Gastroesophageal sphincter (tissue), 3 donors: ENCODE results near the gene VWA5B2.

Source experiments
- EP300 ChIP-seq: sonication (generic); formaldehyde crosslinking; IDR thresholded peaks from one replicate; pipeline ENCODE4 v1.6.1; 2017; ENCODE audit warnings: antibody characterized with exemption, mild to moderate bottlenecking
- POLR2A ChIP-seq, 2 donors: fragments of 450-650 bp; IDR thresholded peaks; one replicate each; pipeline ENCODE4 v1.6.1; 2017; ENCODE audit warnings: antibody characterized with exemption in 2 of 2, mild to moderate bottlenecking in 2 of 2, moderate library complexity in 1 of 2
- POLR2AphosphoS5 ChIP-seq: sonication (generic); formaldehyde crosslinking; IDR thresholded peaks from one replicate; pipeline ENCODE4 v1.6.1; 2017; ENCODE audit warnings: antibody characterized with exemption
- TF ChIP-seq, protein P1 (sequence below), 4 experiments: fragments of 200-600 bp in 2 of 4; fragments of 450-650 bp in 2 of 4; sonication (generic) in 1 of 4; IDR thresholded peaks; one replicate each; pipeline ENCODE4 v1.5.1; 2017 to 2019; ENCODE audit warnings: antibody characterized with exemption in 4 of 4, mild to moderate bottlenecking in 2 of 4, moderate library complexity in 2 of 4

DNA sequence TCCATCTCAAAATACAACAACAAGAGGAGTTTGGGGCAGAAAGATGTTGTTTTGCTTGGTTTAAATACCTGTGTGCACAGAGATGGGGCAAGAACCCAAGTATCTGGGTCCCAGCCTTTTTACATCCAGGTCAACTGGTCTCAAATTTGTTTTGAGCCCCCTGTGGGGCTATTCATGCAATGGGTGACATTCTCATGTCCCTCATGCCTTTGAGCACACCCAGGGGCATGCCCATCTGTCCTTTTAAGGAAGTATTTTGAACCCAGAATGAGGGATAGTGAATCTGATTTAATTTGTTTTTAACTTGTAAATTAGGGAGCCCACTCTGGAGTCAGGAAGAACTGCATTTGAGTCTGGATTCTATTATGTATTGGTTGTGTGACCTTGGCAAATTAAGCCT lies 28.6 kb upstream of the VWA5B2 start:
- TF ChIP-seq POLR2A (IDR thresholded peaks at IDR 0.05) = no peak
- TF ChIP-seq, protein P1, sequence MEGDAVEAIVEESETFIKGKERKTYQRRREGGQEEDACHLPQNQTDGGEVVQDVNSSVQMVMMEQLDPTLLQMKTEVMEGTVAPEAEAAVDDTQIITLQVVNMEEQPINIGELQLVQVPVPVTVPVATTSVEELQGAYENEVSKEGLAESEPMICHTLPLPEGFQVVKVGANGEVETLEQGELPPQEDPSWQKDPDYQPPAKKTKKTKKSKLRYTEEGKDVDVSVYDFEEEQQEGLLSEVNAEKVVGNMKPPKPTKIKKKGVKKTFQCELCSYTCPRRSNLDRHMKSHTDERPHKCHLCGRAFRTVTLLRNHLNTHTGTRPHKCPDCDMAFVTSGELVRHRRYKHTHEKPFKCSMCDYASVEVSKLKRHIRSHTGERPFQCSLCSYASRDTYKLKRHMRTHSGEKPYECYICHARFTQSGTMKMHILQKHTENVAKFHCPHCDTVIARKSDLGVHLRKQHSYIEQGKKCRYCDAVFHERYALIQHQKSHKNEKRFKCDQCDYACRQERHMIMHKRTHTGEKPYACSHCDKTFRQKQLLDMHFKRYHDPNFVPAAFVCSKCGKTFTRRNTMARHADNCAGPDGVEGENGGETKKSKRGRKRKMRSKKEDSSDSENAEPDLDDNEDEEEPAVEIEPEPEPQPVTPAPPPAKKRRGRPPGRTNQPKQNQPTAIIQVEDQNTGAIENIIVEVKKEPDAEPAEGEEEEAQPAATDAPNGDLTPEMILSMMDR (IDR thresholded peaks at IDR 0.05) = no peak
- no peak for TF ChIP-seq EP300
- no peak for TF ChIP-seq POLR2AphosphoS5
